Karpas-422 (cell line): Measurements from ENCODE around the gene MYH10. TPM values are rescaled to one million over a fixed set of nuclear protein-coding genes. Genes with fewer than 3 reads are reported as not detected.
A peak's percentile ranks its signal among the peaks of the same experiment; 100 is the strongest.

ENCODE experiments used
- DNase-seq: peaks from one replicate; pipeline ENCODE4 v3.0.0-alpha.2; 2015
- H2AFZ ChIP-seq: fragments of 200-600 bp; sonication (generic); 2 replicates; pipeline ENCODE4 v1.6.1; 2014; ENCODE audit warnings: antibody characterized with exemption, low read length, mixed read lengths
- H3K27ac ChIP-seq: fragments of 200-600 bp; sonication (generic); 2 replicates; pipeline ENCODE4 v1.5.1; 2014; ENCODE audit warnings: mild to moderate bottlenecking, low read length, moderate library complexity
- H3K27me3 ChIP-seq: fragments of 200-600 bp; sonication (generic); 2 replicates; pipeline ENCODE4 v1.6.1; 2014; ENCODE audit warnings: low read length, mixed read lengths
- H3K36me3 ChIP-seq: fragments of 200-600 bp; sonication (generic); 2 replicates; pipeline ENCODE4 v1.6.1; 2014; ENCODE audit warnings: low read length, mixed read lengths; ENCODE audit not compliant: insufficient read depth
- H3K4me1 ChIP-seq: fragments of 200-600 bp; sonication (generic); 2 replicates; pipeline ENCODE4 v1.6.1; 2014; ENCODE audit warnings: mild to moderate bottlenecking, low read length, mixed read lengths
- H3K4me2 ChIP-seq: fragments of 200-600 bp; sonication (generic); 2 replicates; pipeline ENCODE4 v1.6.1; 2014; ENCODE audit warnings: low read length, low read depth, mild to moderate bottlenecking; ENCODE audit not compliant: poor library complexity, severe bottlenecking
- H3K4me3 ChIP-seq: fragments of 200-600 bp; sonication (generic); 2 replicates; pipeline ENCODE4 v1.5.1; 2014; ENCODE audit warnings: mild to moderate bottlenecking, antibody characterized with exemption, low read length, mixed read lengths
- H3K79me2 ChIP-seq: fragments of 200-600 bp; sonication (generic); 2 replicates; pipeline ENCODE4 v1.6.1; 2014; ENCODE audit warnings: mild to moderate bottlenecking, low read length, mixed read lengths
- H3K9ac ChIP-seq: fragments of 200-600 bp; sonication (generic); 2 replicates; pipeline ENCODE4 v1.6.0; 2014; ENCODE audit warnings: low read length
- H3K9me2 ChIP-seq: fragments of 200-600 bp; sonication (generic), shearing (Covaris generic); replicated peaks from 2 replicates; pipeline ENCODE4 v1.6.0; 2014; ENCODE audit warnings: mild to moderate bottlenecking, low read length, moderate library complexity; ENCODE audit not compliant: insufficient read depth
- H3K9me3 ChIP-seq: fragments of 300-700, 200-600 bp; sonication (generic); 2 replicates; pipeline ENCODE4 v1.6.1; 2014; ENCODE audit warnings: low read length, mixed read lengths
- H4K20me1 ChIP-seq: fragments of 200-600 bp; sonication (generic); 2 replicates; pipeline ENCODE4 v1.6.1; 2014; ENCODE audit warnings: mild to moderate bottlenecking, antibody characterized with exemption, low read length, low read depth; ENCODE audit not compliant: insufficient read depth
- total RNA-seq: library from RNA; depleted of rRNA; stranded (reverse); fragments of >200 nt; shearing (Covaris generic); gene quantifications from 2 replicates; pipeline ENCODE4 v1.2.3, GENCODE V29; 2014; ENCODE audit warnings: low replicate concordance

MYH10 gene
- total RNA-seq, 1 experiment from 2014 or later: not detected

- Histone ChIP-seq H3K79me2 (no peaks in the 10 kb centered on the region), H3K4me2 (no peak overlapping the region), H3K9me2 (no peaks in the 10 kb centered on the region), H3K36me3 (no peaks in the 10 kb centered on the region), H3K9ac (no peak overlapping the region), H3K9me3 (no peaks in the 10 kb centered on the region), H3K4me3 (no peak overlapping the region), H3K27ac (no peak overlapping the region), H3K4me1 (peaks cover 2% of the 10 kb centered on the region; the same call in 1 of the 2 replicates), H4K20me1 (no peaks in the 10 kb centered on the region), H2AFZ (no peak overlapping the region), H3K27me3 (no peaks in the 10 kb centered on the region)
- no peak for DNase-seq
These were observed 130.9 kb downstream of the MYH10 start for GRCh38 chr17:8499614-8500013.

GRCh38 chr17:8499171-8499570 lies 131.4 kb downstream of the MYH10 start:
- H3K9me2 ChIP-seq: no peaks in the 10 kb centered on the region
- no peak overlapping the region for H3K4me3 ChIP-seq
- no peaks in the 10 kb centered on the region for H3K79me2 ChIP-seq
- H3K27me3 ChIP-seq: no peaks in the 10 kb centered on the region
- H3K9me3 ChIP-seq: no peaks in the 10 kb centered on the region
- H3K4me2 ChIP-seq: no peak overlapping the region
- peaks cover 2% of the 10 kb centered on the region; the same call in 1 of the 2 replicates for H3K4me1 ChIP-seq
- no peak overlapping the region for H3K9ac ChIP-seq
- DNase-seq: no peak
- H3K36me3 ChIP-seq: no peaks in the 10 kb centered on the region
- H2AFZ ChIP-seq: no peak overlapping the region
- H4K20me1 ChIP-seq: no peaks in the 10 kb centered on the region
- no peak overlapping the region for H3K27ac ChIP-seq

- Histone ChIP-seq H4K20me1 (no peaks in the 10 kb centered on the region), H3K36me3 (no peaks in the 10 kb centered on the region), H3K9me2 (no peaks in the 10 kb centered on the region), H3K4me3 (no peak overlapping the region), H3K9me3 (no peaks in the 10 kb centered on the region), H3K27ac (no peak overlapping the region), H3K9ac (no peak overlapping the region), H2AFZ (no peak overlapping the region), H3K79me2 (no peaks in the 10 kb centered on the region), H3K27me3 (no peaks in the 10 kb centered on the region), H3K4me1 (peaks cover 2% of the 10 kb centered on the region; the same call in 1 of the 2 replicates), H3K4me2 (no peak overlapping the region)
- peak; percentile 20 for DNase-seq
These were observed 134.4 kb downstream of the MYH10 start for GRCh38 chr17:8496081-8496480.

- no peaks in the 10 kb centered on the region for H3K27me3 ChIP-seq
- H3K4me1 ChIP-seq: peaks cover 2% of the 10 kb centered on the region; the same call in 1 of the 2 replicates
- no peak overlapping the region for H2AFZ ChIP-seq
- DNase-seq: no peak
- H3K27ac ChIP-seq: no peak overlapping the region
- H3K9ac ChIP-seq: no peak overlapping the region
- H3K9me2 ChIP-seq: no peaks in the 10 kb centered on the region
- no peak overlapping the region for H3K4me3 ChIP-seq
- H3K79me2 ChIP-seq: no peaks in the 10 kb centered on the region
- H3K4me2 ChIP-seq: no peak overlapping the region
- H3K9me3 ChIP-seq: no peaks in the 10 kb centered on the region
- H4K20me1 ChIP-seq: no peaks in the 10 kb centered on the region
- H3K36me3 ChIP-seq: no peaks in the 10 kb centered on the region
These were observed 135.9 kb downstream of the MYH10 start for GRCh38 chr17:8494506-8495111.

- H3K79me2 ChIP-seq: no peaks in the 10 kb centered on the region
- no peaks in the 10 kb centered on the region for H3K9me3 ChIP-seq
- no peaks in the 10 kb centered on the region for H3K27me3 ChIP-seq
- H3K4me3 ChIP-seq: no peak overlapping the region
- H3K27ac ChIP-seq: no peak overlapping the region
- no peak overlapping the region for H3K9ac ChIP-seq
- no peak overlapping the region for H3K4me2 ChIP-seq
- peaks cover 2% of the 10 kb centered on the region; the same call in 1 of the 2 replicates for H3K4me1 ChIP-seq
- no peaks in the 10 kb centered on the region for H3K36me3 ChIP-seq
- no peak for DNase-seq
- H4K20me1 ChIP-seq: no peaks in the 10 kb centered on the region
- H3K9me2 ChIP-seq: no peaks in the 10 kb centered on the region
- H2AFZ ChIP-seq: no peak overlapping the region
These were observed 136.5 kb downstream of the MYH10 start for GRCh38 chr17:8494021-8494420.

- Histone ChIP-seq H3K4me1 (no peaks in the 10 kb centered on the region), H3K4me2 (no peak overlapping the region), H4K20me1 (no peaks in the 10 kb centered on the region), H2AFZ (no peak overlapping the region), H3K27ac (no peak overlapping the region), H3K9me2 (no peaks in the 10 kb centered on the region), H3K9ac (no peak overlapping the region), H3K9me3 (no peaks in the 10 kb centered on the region), H3K4me3 (no peak overlapping the region), H3K27me3 (no peaks in the 10 kb centered on the region), H3K36me3 (no peaks in the 10 kb centered on the region), H3K79me2 (no peaks in the 10 kb centered on the region)
- no peak for DNase-seq
These were observed 138.4 kb downstream of the MYH10 start for GRCh38 chr17:8492121-8492520.

GRCh38 chr17:8490256-8491023 lies 140.1 kb downstream of the MYH10 start:
- no peaks in the 10 kb centered on the region for H3K36me3 ChIP-seq
- no peak overlapping the region for H3K4me3 ChIP-seq
- no peaks in the 10 kb centered on the region for H3K79me2 ChIP-seq
- H3K27ac ChIP-seq: no peak overlapping the region
- no peaks in the 10 kb centered on the region for H4K20me1 ChIP-seq
- H3K9me3 ChIP-seq: no peaks in the 10 kb centered on the region
- H3K4me2 ChIP-seq: no peak overlapping the region
- no peak overlapping the region for H2AFZ ChIP-seq
- H3K9me2 ChIP-seq: no peaks in the 10 kb centered on the region
- H3K27me3 ChIP-seq: no peaks in the 10 kb centered on the region
- no peaks in the 10 kb centered on the region for H3K4me1 ChIP-seq
- no peak for DNase-seq
- no peak overlapping the region for H3K9ac ChIP-seq

- no peak overlapping the region for H3K9ac ChIP-seq
- H3K4me2 ChIP-seq: no peak overlapping the region
- no peak for DNase-seq
- H3K36me3 ChIP-seq: no peaks in the 10 kb centered on the region
- H2AFZ ChIP-seq: no peak overlapping the region
- no peaks in the 10 kb centered on the region for H3K9me2 ChIP-seq
- H3K27me3 ChIP-seq: no peaks in the 10 kb centered on the region
- no peak overlapping the region for H3K4me3 ChIP-seq
- no peak overlapping the region for H3K27ac ChIP-seq
- no peaks in the 10 kb centered on the region for H3K79me2 ChIP-seq
- peaks cover 2% of the 10 kb centered on the region; the same call in 1 of the 2 replicates for H3K9me3 ChIP-seq
- no peaks in the 10 kb centered on the region for H4K20me1 ChIP-seq
- no peaks in the 10 kb centered on the region for H3K4me1 ChIP-seq
These were observed 140.7 kb downstream of the MYH10 start for GRCh38 chr17:8489841-8490240.
